Upper lobe of left lung (tissue), 4 donors: ENCODE results near the gene ERGIC3.

ENCODE experiments used
- CTCF ChIP-seq, 6 experiments: fragments of 450-650 bp in 4 of 6; fragments of 200-600 bp in 2 of 6; sonication (generic) in 2 of 6; IDR thresholded peaks; one replicate each; pipeline ENCODE4 v1.5.1; 2016 to 2019; ENCODE audit warnings: antibody characterized with exemption in 6 of 6
- EP300 ChIP-seq, 4 donors: sonication (generic); formaldehyde crosslinking; IDR thresholded peaks; one replicate each; pipeline ENCODE4 v1.5.1; 2017; ENCODE audit warnings: antibody characterized with exemption in 4 of 4, control low read depth in 2 of 4
- POLR2A ChIP-seq, 4 donors: fragments of 450-650 bp; IDR thresholded peaks; one replicate each; pipeline ENCODE4 v1.5.1; 2016 to 2017; ENCODE audit warnings: antibody characterized with exemption in 4 of 4, mild to moderate bottlenecking in 2 of 4
- POLR2AphosphoS5 ChIP-seq, 2 donors: sonication (generic); formaldehyde crosslinking; IDR thresholded peaks; one replicate each; pipeline ENCODE4 v1.5.1; 2017; ENCODE audit warnings: antibody characterized with exemption in 2 of 2

- TF ChIP-seq POLR2A (IDR thresholded peaks at IDR 0.05) (no peak), POLR2AphosphoS5 (IDR thresholded peaks at IDR 0.05) (no peak), CTCF (IDR thresholded peaks at IDR 0.05) (no peak), EP300 (IDR thresholded peaks at IDR 0.05) (no peak)
Measured at GRCh38 chr20:35496481-35496880, 45.4 kb upstream of the ERGIC3 start.
